Stimulated activated effector memory CD8-positive, alpha-beta T cell treated with anti-CD3 and anti-CD28 coated beads, Interleukin-12 subunit alpha, Interleukin-12 subunit beta, amount 100 ng/mL, for 72 hours (primary cell): ENCODE measurements around the gene C1QTNF2.
"Not testable (repeated sequence)": the region's sequence is repeated elsewhere in the genome, so short reads cannot be mapped to it uniquely, and the experiment has no call there.

ENCODE experiments used
- ATAC-seq: fragments of 150-1000 bp; cut with Tn5 transposase; 2 replicates; pipeline ENCODE4 v1.10.0; 2021
- DNase-seq, 2 donors: peaks; one replicate each; pipeline ENCODE4 v3.0.0; 2021 to 2022; ENCODE audit warnings: low spot score in 2 of 2
- H3K27ac Mint-ChIP-seq: one replicate; pipeline ENCODE4 v1.8.0; 2022; ENCODE audit warnings: mild to moderate bottlenecking, mixed read lengths
- H3K36me3 Mint-ChIP-seq: one replicate; pipeline ENCODE4 v1.8.0; 2022; ENCODE audit warnings: mild to moderate bottlenecking, mixed read lengths
- H3K4me1 Mint-ChIP-seq: one replicate; pipeline ENCODE4 v1.8.0; 2022; ENCODE audit warnings: mixed read lengths
- H3K4me3 Mint-ChIP-seq: one replicate; pipeline ENCODE4 v1.8.0; 2022; ENCODE audit warnings: mild to moderate bottlenecking, mixed read lengths
- H3K9me3 Mint-ChIP-seq: one replicate; pipeline ENCODE4 v1.8.0; 2022; ENCODE audit warnings: mixed read lengths

C1QTNF2 gene

GRCh38 chr5:160339406-160340130 is 30.9 kb downstream of the C1QTNF2 start:
- no peaks in the 10 kb centered on the region for H3K9me3 Mint-ChIP-seq
- ATAC-seq (peak; percentile 62), DNase-seq (no peak)
- H3K27ac Mint-ChIP-seq, result no peak overlapping the region
- H3K4me3 Mint-ChIP-seq, result no peak overlapping the region
- H3K4me1 Mint-ChIP-seq, result no peaks in the 10 kb centered on the region
- no peaks in the 10 kb centered on the region for H3K36me3 Mint-ChIP-seq

GRCh38 chr5:160334716-160335115 is 35.7 kb downstream of the C1QTNF2 start:
- not testable (repeated sequence) for H3K36me3 Mint-ChIP-seq, H3K4me1 Mint-ChIP-seq, DNase-seq, H3K27ac Mint-ChIP-seq, H3K9me3 Mint-ChIP-seq, ATAC-seq, H3K4me3 Mint-ChIP-seq

- H3K27ac Mint-ChIP-seq, result no peak overlapping the region
- H3K4me3 Mint-ChIP-seq, result no peak overlapping the region
- ATAC-seq, result no peak
- H3K4me1 Mint-ChIP-seq, result no peaks in the 10 kb centered on the region
- H3K36me3 Mint-ChIP-seq, result no peaks in the 10 kb centered on the region
- no peak for DNase-seq
- no peaks in the 10 kb centered on the region for H3K9me3 Mint-ChIP-seq
Measured at GRCh38 chr5:160333721-160334120, 36.7 kb downstream of the C1QTNF2 start.

GRCh38 chr5:160330212-160330611 is 40.2 kb downstream of the C1QTNF2 start:
- ATAC-seq, result no peak

GRCh38 chr5:160327818-160328217 is 42.6 kb downstream of the C1QTNF2 start:
- no peak overlapping the region for H3K27ac Mint-ChIP-seq
- H3K9me3 Mint-ChIP-seq, result no peaks in the 10 kb centered on the region
- ATAC-seq, result no peak
- no peaks in the 10 kb centered on the region for H3K4me1 Mint-ChIP-seq
- no peaks in the 10 kb centered on the region for H3K36me3 Mint-ChIP-seq
- no peak for DNase-seq
- no peak overlapping the region for H3K4me3 Mint-ChIP-seq

More at GRCh38 chr5:160330212-160330611, 40.2 kb downstream of the C1QTNF2 start:
- H3K27ac Mint-ChIP-seq, result no peak overlapping the region
- DNase-seq, result no peak
- no peaks in the 10 kb centered on the region for H3K36me3 Mint-ChIP-seq
- H3K9me3 Mint-ChIP-seq, result no peaks in the 10 kb centered on the region
- no peaks in the 10 kb centered on the region for H3K4me1 Mint-ChIP-seq
- H3K4me3 Mint-ChIP-seq, result no peak overlapping the region

- no peaks in the 10 kb centered on the region for H3K4me1 Mint-ChIP-seq
- no peaks in the 10 kb centered on the region for H3K9me3 Mint-ChIP-seq
- H3K4me3 Mint-ChIP-seq, result no peak overlapping the region
- H3K27ac Mint-ChIP-seq, result no peak overlapping the region
- ATAC-seq, result no peak
- H3K36me3 Mint-ChIP-seq, result no peaks in the 10 kb centered on the region
- no peak for DNase-seq
Measured at GRCh38 chr5:160326981-160327380, 43.4 kb downstream of the C1QTNF2 start.

- Mint-ChIP-seq H3K4me1 (no peaks in the 10 kb centered on the region), H3K4me3 (no peak overlapping the region), H3K36me3 (no peaks in the 10 kb centered on the region), H3K9me3 (no peaks in the 10 kb centered on the region), H3K27ac (no peak overlapping the region)
- DNase-seq, result no peak
- no peak for ATAC-seq
Measured at GRCh38 chr5:160325716-160326115, 44.7 kb downstream of the C1QTNF2 start.

GRCh38 chr5:160324886-160325285 is 45.5 kb downstream of the C1QTNF2 start:
- no peak overlapping the region for H3K4me3 Mint-ChIP-seq
- no peak overlapping the region for H3K27ac Mint-ChIP-seq
- H3K36me3 Mint-ChIP-seq, result no peaks in the 10 kb centered on the region
- ATAC-seq, result no peak
- H3K9me3 Mint-ChIP-seq, result no peaks in the 10 kb centered on the region
- DNase-seq, result no peak
- no peaks in the 10 kb centered on the region for H3K4me1 Mint-ChIP-seq

GRCh38 chr5:160318409-160318808 is 52.0 kb downstream of the C1QTNF2 start:
- Mint-ChIP-seq H3K36me3 (no peaks in the 10 kb centered on the region), H3K4me1 (no peaks in the 10 kb centered on the region), H3K9me3 (no peaks in the 10 kb centered on the region), H3K27ac (no peak overlapping the region), H3K4me3 (no peak overlapping the region)
- no peak for DNase-seq
- ATAC-seq, result no peak

GRCh38 chr5:160317434-160317833 is 53.0 kb downstream of the C1QTNF2 start:
- Mint-ChIP-seq H3K36me3 (no peaks in the 10 kb centered on the region), H3K9me3 (no peaks in the 10 kb centered on the region), H3K4me3 (no peak overlapping the region), H3K4me1 (peaks cover 7% of the 10 kb centered on the region), H3K27ac (no peak overlapping the region)
- DNase-seq (no peak), ATAC-seq (no peak)

- no peaks in the 10 kb centered on the region for H3K36me3 Mint-ChIP-seq
- H3K4me1 Mint-ChIP-seq, result peaks cover 7% of the 10 kb centered on the region
- DNase-seq (no peak), ATAC-seq (no peak)
- H3K4me3 Mint-ChIP-seq, result no peak overlapping the region
- H3K9me3 Mint-ChIP-seq, result no peaks in the 10 kb centered on the region
- no peak overlapping the region for H3K27ac Mint-ChIP-seq
Measured at GRCh38 chr5:160315968-160316367, 54.5 kb downstream of the C1QTNF2 start.

- Mint-ChIP-seq H3K27ac (no peak overlapping the region), H3K9me3 (no peaks in the 10 kb centered on the region), H3K4me3 (peak overlapping the region; percentile 70), H3K36me3 (no peaks in the 10 kb centered on the region), H3K4me1 (peaks cover 7% of the 10 kb centered on the region)
- ATAC-seq (no peak), DNase-seq (no peak)
Measured at GRCh38 chr5:160312960-160313727, 57.3 kb downstream of the C1QTNF2 start.

GRCh38 chr5:160312134-160312959 is 58.1 kb downstream of the C1QTNF2 start, which contains the start of gene CCNJL:
TSS of gene CCNJL (minus strand) at chr5:160312564. CDS start at chr5:160311923, 641 bp downstream.
- H3K4me1 Mint-ChIP-seq, result peaks cover 7% of the 10 kb centered on the region
- DNase-seq (no peak), ATAC-seq (peak; percentile 42)
- H3K27ac Mint-ChIP-seq, result no peak within 1 kb of the TSS
- peak within 1 kb of the TSS; percentile 70 for H3K4me3 Mint-ChIP-seq
- no peaks in the 10 kb centered on the region for H3K9me3 Mint-ChIP-seq
- H3K36me3 Mint-ChIP-seq, result no peaks in the 10 kb centered on the region

- no peak overlapping the region for H3K4me3 Mint-ChIP-seq
- H3K9me3 Mint-ChIP-seq, result no peaks in the 10 kb centered on the region
- H3K36me3 Mint-ChIP-seq, result no peaks in the 10 kb centered on the region
- ATAC-seq, result peak; percentile 7
- no peak for DNase-seq
- H3K4me1 Mint-ChIP-seq, result peaks cover 7% of the 10 kb centered on the region
- no peak overlapping the region for H3K27ac Mint-ChIP-seq
Measured at GRCh38 chr5:160311491-160312133, 58.8 kb downstream of the C1QTNF2 start.
